Measurements from ENCODE around the gene BST2.

The BST2 gene

DNA sequence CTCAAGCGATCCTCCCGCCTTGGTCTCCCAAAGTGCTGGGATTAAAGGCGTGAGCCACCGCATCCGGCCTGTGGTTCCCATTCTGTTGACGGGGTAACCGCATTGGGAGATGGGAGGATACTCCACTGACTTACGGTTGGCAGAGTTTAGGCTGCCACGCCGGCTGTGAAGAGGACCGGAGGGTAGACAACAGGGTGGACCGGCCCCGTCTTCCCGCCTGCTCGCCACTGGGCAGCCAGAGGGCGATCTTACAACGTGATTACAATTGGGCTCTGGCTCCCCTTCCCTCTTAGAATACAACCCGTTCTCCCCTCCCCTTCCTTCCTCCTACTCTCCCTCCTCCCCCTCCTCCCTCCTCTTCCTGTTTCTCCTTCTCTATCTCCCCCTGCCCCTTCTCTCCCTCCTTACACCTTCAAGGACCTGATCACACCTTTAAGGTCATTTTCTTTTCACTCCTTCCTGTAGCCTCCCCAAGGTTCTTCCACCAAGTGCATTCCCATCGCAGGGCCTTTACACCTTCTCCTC is 10.5 kb downstream of the BST2 start:
- no peak for TF ChIP-seq ZFX (IDR thresholded peaks at IDR 0.05; ENCODE audit: borderline replicate concordance)
- TF ChIP-seq, protein P1, sequence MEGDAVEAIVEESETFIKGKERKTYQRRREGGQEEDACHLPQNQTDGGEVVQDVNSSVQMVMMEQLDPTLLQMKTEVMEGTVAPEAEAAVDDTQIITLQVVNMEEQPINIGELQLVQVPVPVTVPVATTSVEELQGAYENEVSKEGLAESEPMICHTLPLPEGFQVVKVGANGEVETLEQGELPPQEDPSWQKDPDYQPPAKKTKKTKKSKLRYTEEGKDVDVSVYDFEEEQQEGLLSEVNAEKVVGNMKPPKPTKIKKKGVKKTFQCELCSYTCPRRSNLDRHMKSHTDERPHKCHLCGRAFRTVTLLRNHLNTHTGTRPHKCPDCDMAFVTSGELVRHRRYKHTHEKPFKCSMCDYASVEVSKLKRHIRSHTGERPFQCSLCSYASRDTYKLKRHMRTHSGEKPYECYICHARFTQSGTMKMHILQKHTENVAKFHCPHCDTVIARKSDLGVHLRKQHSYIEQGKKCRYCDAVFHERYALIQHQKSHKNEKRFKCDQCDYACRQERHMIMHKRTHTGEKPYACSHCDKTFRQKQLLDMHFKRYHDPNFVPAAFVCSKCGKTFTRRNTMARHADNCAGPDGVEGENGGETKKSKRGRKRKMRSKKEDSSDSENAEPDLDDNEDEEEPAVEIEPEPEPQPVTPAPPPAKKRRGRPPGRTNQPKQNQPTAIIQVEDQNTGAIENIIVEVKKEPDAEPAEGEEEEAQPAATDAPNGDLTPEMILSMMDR (IDR thresholded peaks at IDR 0.05): peak; percentile 79
- H3K27ac ChIP-seq: no peak overlapping the region

DNA sequence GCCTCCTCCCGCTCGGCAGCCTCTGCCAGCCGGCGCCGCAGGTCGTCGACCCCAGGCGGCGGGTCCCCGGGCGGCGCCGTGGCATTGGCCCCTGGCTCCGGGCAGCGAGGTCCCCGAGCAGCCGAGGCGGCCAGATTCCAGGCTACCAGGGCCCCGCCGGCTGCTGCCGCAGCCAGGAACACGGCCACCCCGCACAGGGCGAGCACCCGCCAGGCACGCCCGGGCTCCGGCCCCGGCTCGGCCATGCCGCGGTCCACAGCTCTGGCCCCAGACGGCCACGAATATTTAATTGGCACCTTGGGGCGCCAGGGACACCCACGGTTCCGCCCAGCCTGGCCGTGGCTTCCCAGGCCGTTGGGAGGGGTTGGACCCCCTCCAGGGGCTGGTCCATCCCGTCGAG is 11.5 kb downstream of the BST2 start, which contains the start of gene CCDC194:
Gene CCDC194 (minus strand): TSS at position 283 of the 400 bp plus-strand sequence. CDS start 38 bp downstream, at position 245.
- TF ChIP-seq, protein P1 (IDR thresholded peaks at IDR 0.05): no peak
- no peak for TF ChIP-seq ZFX (IDR thresholded peaks at IDR 0.05; ENCODE audit: borderline replicate concordance)
- H3K27ac ChIP-seq: no peak within 1 kb of the TSS

DNA sequence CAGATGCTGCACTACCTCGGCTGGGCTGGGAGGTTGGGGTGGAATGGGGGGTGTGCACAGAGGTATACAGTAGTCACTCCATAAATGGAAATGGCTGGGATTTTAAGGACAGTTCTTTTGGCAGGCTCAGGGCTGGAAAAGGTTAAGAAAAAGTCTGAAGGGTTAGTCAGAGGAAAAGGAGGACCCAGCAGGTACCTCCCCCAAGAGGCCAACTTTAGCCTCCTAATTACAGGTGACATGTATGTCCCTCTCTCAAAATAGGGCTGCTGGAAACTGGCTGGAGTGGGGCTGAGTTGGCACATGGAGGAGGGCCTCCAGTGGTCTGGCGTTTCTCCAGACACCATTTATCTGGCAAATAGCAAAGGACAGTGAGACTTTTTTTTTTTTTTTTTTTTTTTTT is 12.4 kb downstream of the BST2 start:
- H3K27ac ChIP-seq: no peak overlapping the region
- TF ChIP-seq ZFX (IDR thresholded peaks at IDR 0.05; ENCODE audit: borderline replicate concordance): no peak
- TF ChIP-seq, protein P1 (IDR thresholded peaks at IDR 0.05): no peak

DNA sequence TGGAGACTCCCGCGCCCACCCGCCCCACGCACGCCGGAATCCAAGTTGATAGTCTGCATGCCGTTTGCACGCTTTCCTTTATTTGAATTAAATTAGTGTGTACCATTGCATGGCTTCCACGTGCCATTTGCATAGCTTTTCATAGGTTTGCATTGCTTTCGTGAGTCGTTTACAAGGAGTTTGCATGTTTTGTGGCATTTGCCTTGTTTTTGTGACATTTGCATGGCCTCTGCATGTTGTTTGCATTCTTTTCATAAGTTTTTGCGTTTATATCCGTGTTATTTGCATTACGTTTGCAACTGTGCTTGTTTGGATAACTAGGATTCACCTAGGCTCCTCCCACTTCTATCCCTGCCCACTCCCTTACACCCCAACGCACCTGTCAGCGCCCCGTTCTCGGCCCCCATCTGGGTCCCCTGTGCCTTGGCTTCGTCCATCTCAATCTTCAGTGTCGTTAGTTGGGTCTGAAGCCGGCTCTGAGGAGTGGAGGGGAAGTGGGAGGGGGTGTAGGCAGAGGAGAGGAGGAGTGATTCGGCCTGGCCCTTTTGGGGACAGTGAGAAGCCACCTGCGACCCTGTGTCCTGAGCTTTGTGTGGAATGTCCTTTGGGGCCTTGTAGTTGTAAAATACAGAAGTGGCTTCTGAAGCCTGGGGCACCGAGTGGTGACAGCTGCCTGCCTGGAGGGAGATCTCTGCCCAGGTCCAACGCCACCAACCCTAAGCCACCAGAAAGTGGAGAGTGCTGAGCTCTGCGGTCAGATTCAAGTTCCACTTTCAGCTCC is 13.9 kb downstream of the BST2 start:
- TF ChIP-seq ZFX (IDR thresholded peaks at IDR 0.05; ENCODE audit: borderline replicate concordance): no peak
- TF ChIP-seq, protein P1 (IDR thresholded peaks at IDR 0.05): peak; percentile 70
- no peak overlapping the region for H3K27ac ChIP-seq

DNA sequence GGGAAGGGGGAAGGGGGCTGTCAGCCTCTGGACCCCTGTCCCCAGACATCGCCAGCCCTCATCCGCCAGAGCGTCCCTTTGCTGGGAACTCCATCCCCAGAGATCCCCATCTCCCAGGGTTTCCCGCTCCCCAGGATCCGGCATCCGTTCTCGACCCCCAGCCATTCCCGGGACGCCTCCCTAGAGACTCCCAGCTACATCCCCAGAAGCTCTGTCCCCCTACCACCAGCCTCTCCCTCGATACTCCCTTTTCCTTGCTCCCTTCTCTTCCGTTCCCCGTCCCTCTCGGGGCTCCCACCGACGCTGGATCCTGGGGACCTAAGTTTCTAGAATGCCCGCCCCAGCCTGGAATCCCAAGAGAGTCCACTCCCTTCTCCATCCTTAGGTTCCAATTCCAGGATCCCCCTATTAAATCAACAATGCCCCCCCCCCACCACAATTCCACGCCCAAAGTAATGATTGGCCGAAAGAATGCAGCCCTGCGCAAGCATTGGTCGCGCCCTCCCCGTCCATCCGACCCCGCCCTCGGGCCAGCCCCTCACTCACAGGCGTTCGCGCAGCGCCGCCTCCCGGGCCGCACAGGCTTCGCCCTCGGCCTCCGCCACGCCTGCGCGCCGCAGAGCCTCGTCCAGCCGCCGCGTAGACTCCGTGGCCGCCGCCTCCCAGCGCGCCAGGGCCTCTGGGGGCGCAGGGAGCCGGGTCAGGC is 14.6 kb downstream of the BST2 start:
- H3K27ac ChIP-seq: no peak overlapping the region
- TF ChIP-seq, protein P1 (IDR thresholded peaks at IDR 0.05): peak; percentile 91
- TF ChIP-seq ZFX (IDR thresholded peaks at IDR 0.05; ENCODE audit: borderline replicate concordance): no peak

DNA sequence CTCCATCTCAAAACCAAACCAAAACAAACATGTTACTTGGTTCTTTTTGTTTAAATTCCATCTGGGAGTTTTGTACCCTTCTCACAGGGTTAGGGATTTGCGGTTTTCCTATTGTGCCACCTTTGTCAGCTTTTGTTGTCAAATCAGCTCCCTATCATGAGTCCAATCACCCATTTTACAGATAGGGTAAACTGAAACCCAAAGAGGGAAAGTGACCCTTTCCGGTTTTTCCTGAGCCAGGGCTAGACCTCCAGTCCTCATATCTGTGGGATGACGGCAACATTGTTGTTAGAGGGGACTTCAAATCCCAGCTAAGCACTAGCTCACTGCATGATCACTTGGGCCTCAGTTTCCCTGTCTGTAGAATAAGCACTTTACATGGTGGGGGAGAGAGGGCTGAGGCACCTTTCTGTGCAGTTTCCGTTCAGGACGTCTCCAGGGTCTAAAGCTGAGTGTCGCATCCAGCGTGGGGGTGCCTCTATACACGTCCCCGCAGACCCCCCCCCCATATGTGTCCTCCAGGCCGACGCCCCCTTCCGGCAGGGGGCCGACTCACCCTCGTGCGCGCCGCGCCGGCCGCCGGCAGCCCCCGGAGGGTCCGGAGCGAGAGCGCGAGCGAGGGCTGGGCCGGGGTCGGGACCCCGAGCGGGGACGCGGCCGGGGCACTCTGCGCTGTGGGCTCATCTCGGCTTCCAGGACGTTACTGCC is 15.3 kb downstream of the BST2 start:
- TF ChIP-seq, protein P1 (IDR thresholded peaks at IDR 0.05): no peak
- TF ChIP-seq ZFX (IDR thresholded peaks at IDR 0.05; ENCODE audit: borderline replicate concordance): no peak
- no peak overlapping the region for H3K27ac ChIP-seq
